Mucosa of rectum (tissue), 2 donors: ENCODE measurements around the gene SLC5A5.
"Not testable (repeated sequence)": the region's sequence is repeated elsewhere in the genome, so short reads cannot be mapped to it uniquely, and the experiment has no call there.

Source experiments
- H3K27ac ChIP-seq, 2 donors: one replicate each; pipeline ENCODE4 v1.7.0; 2013; ENCODE audit warnings: inconsistent platforms in 2 of 2, low read depth in 2 of 2, low read length in 2 of 2
- H3K27me3 ChIP-seq, 2 donors: one replicate each; pipeline ENCODE4 v1.7.0; 2013; ENCODE audit warnings: low read length in 2 of 2; ENCODE audit not compliant: control insufficient read depth in 2 of 2, insufficient read depth in 2 of 2
- H3K36me3 ChIP-seq, 2 donors: one replicate each; pipeline ENCODE4 v1.7.0; 2013; ENCODE audit warnings: low read length in 2 of 2; ENCODE audit not compliant: control insufficient read depth in 2 of 2, insufficient read depth in 2 of 2
- H3K4me1 ChIP-seq, 2 donors: one replicate each; pipeline ENCODE4 v1.7.0; 2013; ENCODE audit warnings: low read length in 2 of 2, mild to moderate bottlenecking in 1 of 2; ENCODE audit not compliant: control insufficient read depth in 2 of 2, insufficient read depth in 2 of 2
- H3K4me3 ChIP-seq, 2 donors: one replicate each; pipeline ENCODE4 v1.7.0; 2013; ENCODE audit warnings: low read length in 2 of 2
- H3K9ac ChIP-seq, 2 donors: one replicate each; pipeline ENCODE4 v1.7.0; 2013; ENCODE audit warnings: low read length in 2 of 2, low read depth in 1 of 2, mild to moderate bottlenecking in 1 of 2
- H3K9me3 ChIP-seq, 2 donors: one replicate each; pipeline ENCODE4 v1.7.0; 2013; ENCODE audit warnings: low read length in 2 of 2; ENCODE audit not compliant: control insufficient read depth in 2 of 2
- donor health status: healthy.
- donor health status: Normal muscosa, but diverticular disease.

Gene SLC5A5

GRCh38 chr19:17887221-17887620 lies 15.5 kb downstream of the SLC5A5 start:
- H3K36me3 ChIP-seq, H3K9me3 ChIP-seq, H3K27ac ChIP-seq, H3K27me3 ChIP-seq, H3K4me1 ChIP-seq, H3K9ac ChIP-seq, H3K4me3 ChIP-seq: not testable (repeated sequence)

- H3K27ac ChIP-seq: no peak overlapping the region
- no peaks in the 10 kb centered on the region for H3K4me1 ChIP-seq
- H3K9me3 ChIP-seq: no peaks in the 10 kb centered on the region
- no peak overlapping the region for H3K9ac ChIP-seq
- no peaks in the 10 kb centered on the region for H3K27me3 ChIP-seq
- H3K4me3 ChIP-seq: no peak overlapping the region
- H3K36me3 ChIP-seq: no peaks in the 10 kb centered on the region
Observed at GRCh38 chr19:17888260-17888659, 16.5 kb downstream of the SLC5A5 start.

DNA sequence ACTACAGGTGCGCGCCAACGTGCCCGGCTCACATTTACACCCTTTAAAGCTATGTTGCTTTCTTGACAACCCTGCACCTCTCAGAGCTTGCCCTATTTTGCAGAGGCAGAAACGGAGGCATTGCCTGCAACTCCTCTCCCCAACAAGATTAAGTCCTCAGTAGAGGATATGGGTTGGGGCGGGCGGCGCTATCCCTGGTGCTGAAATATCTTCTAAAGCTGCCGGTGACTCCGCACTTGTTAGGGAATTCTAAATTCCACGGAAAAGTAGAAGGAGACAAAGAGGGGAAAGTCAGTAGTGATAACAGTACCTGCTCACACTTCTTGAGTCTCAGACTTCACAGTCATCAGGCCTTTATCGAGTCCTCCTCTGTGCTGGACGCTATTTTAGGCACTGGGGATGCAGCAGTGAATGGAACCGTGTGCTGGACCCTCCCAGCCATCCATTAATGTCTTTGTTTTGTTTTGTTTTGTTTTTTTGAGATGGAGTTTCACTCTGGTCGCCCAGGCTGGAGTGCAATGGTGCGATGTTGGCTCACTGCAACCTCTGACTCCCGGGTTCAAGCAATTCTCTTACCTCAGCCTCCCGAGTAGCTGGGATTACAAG lies 18.0 kb downstream of the SLC5A5 start:
- Histone ChIP-seq H3K9me3 (no peaks in the 10 kb centered on the region), H3K36me3 (no peaks in the 10 kb centered on the region)

DNA sequence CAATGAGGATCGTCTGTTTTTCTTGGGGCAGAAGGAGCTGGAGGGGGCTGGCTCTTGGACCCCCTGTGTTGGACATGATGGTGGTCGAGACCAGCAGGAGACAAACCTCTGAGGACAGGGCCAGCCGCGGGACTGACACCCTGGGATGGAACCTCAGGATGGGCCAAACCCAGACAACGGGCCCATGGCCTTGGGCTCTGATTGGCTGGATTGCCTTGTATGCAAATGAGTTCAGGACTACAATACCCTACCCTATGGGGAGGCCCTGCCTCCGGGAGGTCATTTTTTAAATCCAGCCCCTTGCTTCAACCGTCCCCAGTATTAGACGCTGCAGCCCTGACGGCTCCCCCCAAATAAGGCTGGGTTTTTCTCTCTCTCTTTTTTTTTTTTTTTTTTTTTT lies 22.0 kb downstream of the SLC5A5 start:
- H3K9ac ChIP-seq: no peak overlapping the region
- no peak overlapping the region for H3K27ac ChIP-seq
- H3K36me3 ChIP-seq: no peaks in the 10 kb centered on the region
- no peaks in the 10 kb centered on the region for H3K9me3 ChIP-seq
- H3K4me3 ChIP-seq: no peak overlapping the region
- no peaks in the 10 kb centered on the region for H3K27me3 ChIP-seq
- H3K4me1 ChIP-seq: no peaks in the 10 kb centered on the region

More for the DNA sequence above, 18.0 kb downstream of the SLC5A5 start:
- H3K4me3 ChIP-seq: no peak overlapping the region
- no peaks in the 10 kb centered on the region for H3K27me3 ChIP-seq
- no peak overlapping the region for H3K9ac ChIP-seq
- H3K27ac ChIP-seq: no peak overlapping the region
- no peaks in the 10 kb centered on the region for H3K4me1 ChIP-seq

- no peaks in the 10 kb centered on the region for H3K36me3 ChIP-seq
- H3K4me3 ChIP-seq: no peak overlapping the region
- H3K27ac ChIP-seq: no peak overlapping the region
- no peaks in the 10 kb centered on the region for H3K9me3 ChIP-seq
- H3K9ac ChIP-seq: no peak overlapping the region
- H3K27me3 ChIP-seq: peaks cover 0 to 4% of the 10 kb centered on the region in 2 donors
- H3K4me1 ChIP-seq: no peaks in the 10 kb centered on the region
Observed at GRCh38 chr19:17902701-17903100, 31.0 kb downstream of the SLC5A5 start.

DNA sequence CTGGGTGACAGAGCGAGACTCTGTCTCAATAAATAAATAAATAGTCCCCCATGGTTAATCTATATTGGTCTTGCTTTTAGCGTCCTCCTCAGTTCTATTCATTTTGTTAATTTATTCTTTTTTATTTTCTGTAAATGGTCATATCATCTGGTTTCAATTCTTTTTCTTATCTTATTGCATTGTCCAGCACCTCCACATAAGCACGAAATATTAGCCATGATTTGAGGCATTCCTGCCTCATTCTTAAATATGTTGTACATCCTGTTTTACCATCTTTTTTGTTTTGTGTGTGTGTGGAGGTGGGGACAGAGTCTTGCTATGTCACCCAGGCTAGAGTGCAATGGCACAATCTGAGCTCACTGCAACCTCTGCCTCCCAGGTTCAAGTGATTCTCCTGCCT lies 36.5 kb downstream of the SLC5A5 start:
- Histone ChIP-seq H3K9me3 (no peaks in the 10 kb centered on the region), H3K27ac (no peak overlapping the region), H3K27me3 (no peaks in the 10 kb centered on the region), H3K4me1 (no peaks in the 10 kb centered on the region), H3K4me3 (no peak overlapping the region), H3K9ac (no peak overlapping the region), H3K36me3 (no peaks in the 10 kb centered on the region)

- no peaks in the 10 kb centered on the region for H3K4me1 ChIP-seq
- H3K9me3 ChIP-seq: no peaks in the 10 kb centered on the region
- H3K36me3 ChIP-seq: no peaks in the 10 kb centered on the region
- H3K4me3 ChIP-seq: no peak overlapping the region
- H3K27me3 ChIP-seq: no peaks in the 10 kb centered on the region
- no peak overlapping the region for H3K9ac ChIP-seq
- no peak overlapping the region for H3K27ac ChIP-seq
Observed at GRCh38 chr19:17909003-17909732, 37.4 kb downstream of the SLC5A5 start.

DNA sequence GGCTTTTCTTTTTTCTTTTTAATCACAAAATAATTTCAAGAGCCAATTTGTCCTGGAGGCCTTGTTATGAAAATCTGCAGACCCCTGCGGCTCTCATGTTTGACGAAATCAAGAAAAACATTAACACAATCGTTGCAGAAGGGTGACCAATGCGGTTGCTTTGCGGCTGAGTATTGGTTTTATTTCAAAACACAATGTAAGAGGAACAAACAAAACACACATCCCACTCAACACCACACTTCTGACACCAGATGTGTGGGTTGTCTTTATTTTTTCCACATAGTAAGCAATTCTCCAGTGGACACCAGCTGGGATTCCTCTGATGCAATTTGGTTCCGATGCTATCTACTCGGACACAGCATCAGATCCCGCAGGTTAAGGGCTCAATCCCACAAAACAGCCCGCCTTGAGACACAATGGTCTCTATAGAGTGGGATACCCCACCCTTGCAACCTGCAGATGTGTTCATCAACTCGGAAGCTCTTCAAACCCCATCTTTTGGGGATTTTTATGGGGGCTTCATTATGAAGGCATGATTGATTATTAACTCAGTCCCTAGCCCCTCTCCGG lies 39.1 kb downstream of the SLC5A5 start:
- Histone ChIP-seq H3K4me1 (no peaks in the 10 kb centered on the region), H3K9me3 (no peaks in the 10 kb centered on the region), H3K27ac (no peak overlapping the region), H3K4me3 (no peak overlapping the region), H3K9ac (no peak overlapping the region), H3K36me3 (no peaks in the 10 kb centered on the region), H3K27me3 (no peaks in the 10 kb centered on the region)

- no peaks in the 10 kb centered on the region for H3K36me3 ChIP-seq
- no peak overlapping the region for H3K27ac ChIP-seq
- H3K9me3 ChIP-seq: no peaks in the 10 kb centered on the region
- no peak overlapping the region for H3K4me3 ChIP-seq
- H3K9ac ChIP-seq: no peak overlapping the region
- no peaks in the 10 kb centered on the region for H3K4me1 ChIP-seq
- no peaks in the 10 kb centered on the region for H3K27me3 ChIP-seq
Observed at GRCh38 chr19:17915940-17916593, 44.3 kb downstream of the SLC5A5 start.

GRCh38 chr19:17918151-17918550 lies 46.4 kb downstream of the SLC5A5 start:
- not testable (repeated sequence) for H3K9ac ChIP-seq, H3K4me3 ChIP-seq, H3K27ac ChIP-seq, H3K36me3 ChIP-seq, H3K27me3 ChIP-seq, H3K4me1 ChIP-seq, H3K9me3 ChIP-seq
